GM19351 (cell line): ENCODE measurements around the gene NOP16.
"Not testable (repeated sequence)": the region's sequence is repeated elsewhere in the genome, so short reads cannot be mapped to it uniquely, and the experiment has no call there.

Experiments
- ATAC-seq: cut with Tn5 transposase; IDR thresholded peaks from one replicate; pipeline ENCODE4 v1.9.1; 2021; ENCODE audit warnings: mild to moderate bottlenecking, moderate library complexity; ENCODE audit not compliant: unreplicated experiment

NOP16 gene

DNA sequence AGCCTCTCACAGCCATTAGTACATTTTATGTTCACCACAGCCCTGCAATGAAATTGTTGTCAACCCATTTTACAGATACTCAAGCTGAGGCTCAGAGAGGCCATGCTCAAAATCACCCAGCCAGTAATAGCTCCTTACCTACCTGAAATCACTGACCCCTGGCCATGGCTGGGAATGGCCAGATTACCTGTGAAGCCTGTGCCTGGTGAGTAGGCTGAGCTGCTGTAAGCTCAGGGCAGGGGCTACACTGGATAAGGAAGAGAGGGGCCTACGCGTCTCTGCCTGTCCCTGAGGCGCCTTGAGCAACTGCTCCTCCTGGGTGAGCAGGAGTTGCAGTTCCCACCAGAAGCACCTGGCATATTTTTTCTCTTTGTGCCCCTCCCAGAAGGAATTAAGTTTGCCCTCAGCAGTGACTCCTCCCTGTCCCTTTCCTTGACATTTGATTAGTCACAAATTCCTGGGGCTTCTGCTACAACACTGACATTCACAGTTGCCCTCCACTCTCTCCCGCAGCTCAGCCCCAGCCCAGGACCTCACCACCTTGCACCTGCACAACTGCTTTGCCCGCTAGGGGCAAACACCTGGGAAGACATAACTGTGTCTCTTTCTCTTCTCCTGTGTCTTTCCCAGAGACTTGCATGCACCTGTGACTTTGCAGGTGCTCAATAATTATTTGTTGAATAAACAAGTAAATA, 22.2 kb upstream of the NOP16 start:
- no peak for ATAC-seq

DNA sequence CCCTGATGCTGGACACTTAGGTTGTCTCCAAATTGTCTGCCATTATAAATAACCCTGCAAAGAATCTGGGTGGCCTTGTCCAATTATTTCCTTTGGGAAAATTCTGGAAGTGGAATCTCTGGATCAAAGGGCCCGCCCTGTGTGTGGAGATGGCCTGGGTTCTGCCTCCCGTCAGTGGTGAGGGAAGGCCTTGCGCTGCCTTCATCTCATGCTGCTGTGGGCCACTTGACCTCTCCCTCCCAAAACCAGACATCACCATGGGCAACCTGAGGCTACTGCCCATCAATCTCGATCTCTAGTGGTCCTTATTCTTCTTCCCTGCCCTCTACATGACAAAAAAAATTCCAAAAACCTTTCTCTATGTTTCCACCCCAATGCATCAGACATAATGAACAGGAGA, 21.4 kb upstream of the NOP16 start:
- no peak for ATAC-seq

DNA sequence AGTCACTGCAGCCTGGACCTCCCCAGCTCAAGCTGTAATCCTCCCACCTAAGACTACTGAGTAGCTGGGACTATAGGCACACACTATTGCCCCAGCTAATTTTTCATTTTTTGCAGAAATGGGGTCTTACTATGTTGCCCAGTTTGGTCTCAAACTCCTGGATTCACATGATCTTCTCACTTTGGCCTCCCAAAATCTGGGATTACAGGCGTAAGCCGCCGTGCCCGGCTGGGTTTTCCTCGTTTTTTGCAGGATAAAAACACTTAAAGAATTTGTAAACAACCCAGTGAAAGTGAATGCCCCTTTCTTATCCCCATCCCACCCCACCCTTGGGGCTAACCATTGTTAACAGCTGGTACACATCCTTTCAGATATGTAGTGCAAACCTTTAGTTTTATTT, 20.2 kb upstream of the NOP16 start:
- no peak for ATAC-seq

DNA sequence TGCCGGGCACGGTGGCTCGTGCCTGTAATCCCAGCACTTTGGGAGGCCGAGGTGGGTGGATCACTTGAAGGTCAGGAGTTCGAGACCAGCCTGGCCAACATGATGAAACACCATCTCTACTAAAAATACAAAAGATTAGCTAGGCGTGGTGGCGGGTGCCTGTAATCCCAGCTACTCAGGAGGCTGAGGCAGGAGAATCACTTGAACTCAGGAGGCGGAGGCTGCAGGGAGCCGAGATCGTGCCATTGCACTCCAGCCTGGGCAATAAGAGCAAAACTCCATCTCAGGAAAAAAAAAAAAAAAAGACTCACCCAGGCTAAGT, 19.8 kb upstream of the NOP16 start:
- ATAC-seq: not testable (repeated sequence)

DNA sequence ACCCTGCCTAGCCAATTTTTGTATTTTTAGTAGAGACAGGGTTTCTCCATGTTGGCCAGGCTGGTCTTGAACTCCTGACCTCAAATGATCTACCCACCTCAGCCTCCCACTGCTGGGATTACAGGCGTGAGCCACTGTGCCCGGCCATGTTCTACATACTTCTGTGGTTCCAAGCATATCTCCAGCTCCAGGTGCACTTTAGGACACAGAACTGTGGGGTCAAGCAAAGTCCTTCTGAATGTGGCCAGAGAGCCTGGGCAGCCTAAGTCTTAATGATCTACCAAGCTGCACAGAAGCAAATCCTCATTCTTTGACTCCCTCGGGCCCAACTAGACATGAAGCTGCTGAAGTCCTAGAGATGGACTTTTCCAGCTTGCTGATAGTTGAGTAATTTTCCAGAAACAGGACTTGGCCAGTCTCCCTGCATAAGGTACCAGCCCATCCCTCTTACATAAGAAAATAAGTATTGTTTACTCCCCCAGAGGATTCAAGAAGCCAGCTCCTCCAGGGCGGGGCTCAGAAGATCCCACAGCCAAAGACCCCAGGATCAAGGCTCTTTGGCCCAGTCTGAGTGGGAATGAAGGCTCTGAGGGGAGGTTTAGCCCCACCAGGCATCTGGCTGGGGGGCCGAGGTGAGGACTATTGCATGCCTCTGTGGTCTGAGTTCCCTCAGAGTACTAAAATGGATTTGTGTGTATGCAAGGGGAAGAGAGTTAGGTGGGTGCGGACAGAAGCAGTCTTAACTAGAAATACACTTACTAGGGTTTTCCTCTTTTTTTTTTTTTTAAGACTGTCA, 19.3 kb upstream of the NOP16 start:
- ATAC-seq: no peak

DNA sequence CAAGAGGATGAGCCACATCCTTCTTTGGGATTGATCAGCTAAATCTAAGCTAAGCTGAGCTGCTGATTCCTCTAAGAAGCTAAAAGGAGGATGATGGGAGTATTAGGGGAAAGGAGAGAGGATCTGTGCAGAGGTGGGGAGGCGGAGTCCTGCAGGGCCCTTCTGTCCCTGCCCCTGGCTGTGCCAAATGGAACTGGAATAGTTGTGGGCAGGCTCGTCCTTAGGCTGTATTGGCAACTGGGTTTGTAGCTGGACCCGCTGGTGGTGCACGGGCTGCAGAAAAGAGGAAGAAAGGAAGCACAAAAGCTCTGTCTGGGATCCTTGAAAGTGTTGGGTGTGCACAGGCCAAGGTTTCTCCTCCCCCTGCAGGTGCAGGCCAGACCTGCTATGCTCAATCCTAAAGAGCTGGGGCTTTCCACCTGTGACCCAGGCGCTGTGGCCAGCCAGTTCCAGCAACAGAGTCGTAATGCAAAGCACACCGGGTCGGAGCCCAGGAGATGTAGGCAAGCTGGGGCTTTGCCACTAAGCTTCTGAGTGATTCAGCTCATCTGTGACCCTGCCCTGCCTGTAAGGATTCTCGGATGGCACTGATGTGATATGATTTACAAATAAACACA, 18.1 kb upstream of the NOP16 start:
- no peak for ATAC-seq

DNA sequence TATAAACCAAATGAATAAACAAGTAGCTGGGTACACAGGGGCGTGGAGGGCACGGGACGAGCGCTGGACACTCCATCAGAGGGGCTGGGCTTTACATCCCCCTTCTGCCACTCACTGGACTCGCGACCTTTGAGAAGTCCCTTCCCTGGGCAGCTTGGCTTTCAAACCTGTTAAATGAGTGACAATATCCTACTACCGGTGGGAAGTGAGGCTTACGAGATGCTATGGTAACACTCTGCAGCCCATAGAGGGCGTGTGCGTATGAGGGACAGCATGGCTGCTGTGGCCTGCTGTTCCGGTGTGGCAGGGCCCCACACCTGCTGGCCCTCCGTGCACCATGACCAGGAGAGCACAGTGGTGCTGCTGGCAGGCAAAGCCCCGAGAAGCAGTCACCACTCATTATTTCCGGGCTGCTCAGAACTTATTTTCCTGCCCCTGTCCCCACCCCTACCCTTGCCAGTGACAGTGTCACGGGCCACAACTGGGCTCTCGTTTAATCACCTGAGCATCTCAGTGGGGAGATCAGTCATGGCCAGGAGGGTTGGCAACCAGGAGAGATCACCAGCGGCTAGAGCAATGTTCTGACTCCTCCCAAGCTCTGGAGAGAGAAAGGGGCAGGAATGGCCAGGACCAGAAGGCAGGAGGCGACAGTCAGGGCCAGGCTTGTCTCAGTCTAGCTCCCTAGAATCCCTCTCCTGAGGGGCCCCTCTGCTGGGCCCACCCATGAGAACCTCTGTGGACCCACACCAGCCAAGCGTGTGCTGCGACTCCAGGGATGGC, 17.4 kb upstream of the NOP16 start:
- ATAC-seq: no peak

DNA sequence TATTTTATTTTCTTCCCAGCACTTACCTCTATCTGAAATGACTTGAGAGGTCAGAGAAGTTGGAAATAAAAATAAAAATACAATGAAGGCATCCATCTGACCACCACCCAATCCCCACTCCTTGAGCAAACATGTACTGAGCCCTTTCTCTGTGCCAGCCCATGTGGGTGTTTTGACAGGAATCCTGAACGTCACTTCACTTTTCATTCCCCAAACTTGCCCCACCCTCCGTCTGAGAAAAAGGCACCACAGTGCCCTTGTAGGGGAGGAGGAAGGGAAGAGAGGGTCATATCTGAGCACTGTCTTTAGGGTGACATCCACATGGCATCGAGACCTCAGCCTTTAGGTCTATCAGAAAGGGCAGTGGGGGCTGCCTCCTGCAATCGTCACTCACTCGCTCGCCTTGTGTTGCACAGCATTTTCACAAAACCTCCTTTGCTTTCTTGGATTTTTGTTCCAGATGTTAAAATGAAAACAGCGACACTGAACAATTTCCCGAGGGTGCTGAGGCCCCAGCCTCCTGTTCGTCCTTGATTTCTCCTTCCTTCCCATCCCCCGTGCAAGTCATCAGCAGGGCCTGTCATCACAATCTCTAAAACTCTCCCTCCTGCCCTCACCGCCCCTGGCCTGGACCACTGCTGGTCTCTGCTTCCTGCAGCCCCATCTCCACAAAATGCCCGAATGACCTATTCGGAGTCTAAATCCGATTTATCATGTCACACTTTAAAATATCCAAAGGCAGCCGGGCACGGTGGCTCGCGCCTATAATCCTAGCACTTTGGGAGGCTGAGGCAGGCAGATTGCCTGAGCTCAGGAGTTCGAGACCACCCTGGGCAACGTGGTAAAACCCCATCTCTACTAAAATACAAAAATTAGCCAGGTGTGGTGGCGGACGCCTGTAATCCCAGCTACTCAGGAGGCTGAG, 13.1 kb upstream of the NOP16 start:
- no peak for ATAC-seq

DNA sequence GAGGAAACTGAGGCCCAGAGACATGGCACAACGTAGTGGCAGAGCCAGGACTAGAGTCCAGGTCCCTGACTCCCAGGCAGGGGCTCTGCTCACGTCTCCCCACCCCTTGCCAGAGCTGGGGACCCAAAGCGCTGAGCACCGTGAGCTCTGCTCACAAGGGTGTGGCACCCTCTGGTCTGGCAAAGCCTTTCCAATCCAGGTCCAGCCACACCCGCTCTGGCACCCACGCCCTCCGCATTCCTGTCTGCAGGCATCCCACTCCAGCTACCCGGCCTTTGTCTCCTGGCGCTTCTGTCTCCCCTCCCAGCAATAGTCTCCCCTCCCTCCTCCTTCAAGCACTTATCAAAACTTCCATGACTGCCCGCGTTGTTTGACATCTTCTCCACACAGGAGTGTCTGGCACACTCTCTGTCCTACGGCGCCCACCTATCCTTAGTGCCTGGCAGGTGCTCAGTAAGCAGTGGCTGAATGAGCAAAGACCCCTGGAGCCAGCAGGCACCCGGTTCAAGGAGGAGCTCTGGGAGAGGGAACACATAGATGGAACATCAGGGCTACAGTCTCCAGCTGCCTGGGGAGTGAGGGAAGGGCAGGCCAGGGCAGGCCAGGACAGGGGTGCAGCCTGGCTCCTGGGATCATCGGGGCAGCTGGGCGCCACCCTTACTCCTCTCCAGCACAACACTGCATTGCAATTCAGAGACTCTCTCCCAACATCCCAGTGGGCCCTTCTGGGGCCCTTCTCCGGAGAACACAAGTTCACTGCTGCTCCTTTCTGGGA, 12.2 kb upstream of the NOP16 start:
- ATAC-seq: no peak

DNA sequence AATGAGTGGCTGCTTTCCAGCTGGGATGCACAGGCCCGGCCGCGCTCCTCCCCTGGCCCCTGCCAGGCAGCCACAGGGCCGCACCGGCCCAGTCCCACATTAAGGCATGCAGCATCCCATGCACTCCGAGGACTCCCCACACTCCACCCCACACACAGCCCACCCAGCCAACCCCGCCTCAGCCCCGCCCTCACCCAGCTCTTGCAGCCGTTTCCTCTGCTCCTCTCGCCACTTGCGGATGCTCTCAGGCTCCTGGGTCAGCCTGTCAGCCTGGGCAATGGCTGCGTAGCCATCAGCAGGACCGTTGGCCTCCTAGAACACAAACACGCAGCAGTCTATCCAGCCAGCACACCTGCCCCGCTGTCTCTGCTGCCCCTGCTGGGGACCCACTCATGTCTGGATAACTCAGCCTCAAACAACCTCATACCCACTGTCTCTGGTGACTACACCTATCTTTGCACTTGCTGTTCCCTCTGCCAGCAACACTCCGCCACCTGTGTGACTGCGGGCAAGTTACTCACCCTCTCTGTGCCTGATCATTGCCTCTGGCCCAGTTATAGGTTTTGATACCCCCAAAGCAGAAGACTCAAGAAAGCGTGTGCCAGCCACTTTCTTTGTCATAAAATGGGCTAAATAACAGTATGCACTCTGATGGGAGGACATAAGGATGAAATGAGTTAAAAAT, 9.5 kb upstream of the NOP16 start:
- no peak for ATAC-seq

DNA sequence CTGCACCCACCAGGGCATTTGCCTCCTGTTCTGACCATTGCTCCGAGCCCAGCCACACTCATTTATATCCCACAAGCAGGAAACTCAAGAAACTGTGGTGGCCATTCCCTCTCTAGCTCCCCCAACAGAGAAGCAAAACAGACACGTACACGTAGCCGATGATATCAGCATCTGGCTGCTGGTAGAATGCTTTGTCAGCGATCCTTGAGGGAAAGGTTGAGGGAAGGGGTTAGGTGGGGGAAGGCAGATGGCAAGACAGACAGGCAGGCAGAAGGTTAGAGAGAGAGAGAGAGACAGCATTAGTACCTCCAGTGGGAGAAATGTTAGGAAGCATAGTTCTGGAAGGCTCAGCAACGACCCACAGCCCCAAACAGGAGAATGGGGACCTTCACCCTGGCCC, 7.9 kb upstream of the NOP16 start:
- ATAC-seq: no peak

DNA sequence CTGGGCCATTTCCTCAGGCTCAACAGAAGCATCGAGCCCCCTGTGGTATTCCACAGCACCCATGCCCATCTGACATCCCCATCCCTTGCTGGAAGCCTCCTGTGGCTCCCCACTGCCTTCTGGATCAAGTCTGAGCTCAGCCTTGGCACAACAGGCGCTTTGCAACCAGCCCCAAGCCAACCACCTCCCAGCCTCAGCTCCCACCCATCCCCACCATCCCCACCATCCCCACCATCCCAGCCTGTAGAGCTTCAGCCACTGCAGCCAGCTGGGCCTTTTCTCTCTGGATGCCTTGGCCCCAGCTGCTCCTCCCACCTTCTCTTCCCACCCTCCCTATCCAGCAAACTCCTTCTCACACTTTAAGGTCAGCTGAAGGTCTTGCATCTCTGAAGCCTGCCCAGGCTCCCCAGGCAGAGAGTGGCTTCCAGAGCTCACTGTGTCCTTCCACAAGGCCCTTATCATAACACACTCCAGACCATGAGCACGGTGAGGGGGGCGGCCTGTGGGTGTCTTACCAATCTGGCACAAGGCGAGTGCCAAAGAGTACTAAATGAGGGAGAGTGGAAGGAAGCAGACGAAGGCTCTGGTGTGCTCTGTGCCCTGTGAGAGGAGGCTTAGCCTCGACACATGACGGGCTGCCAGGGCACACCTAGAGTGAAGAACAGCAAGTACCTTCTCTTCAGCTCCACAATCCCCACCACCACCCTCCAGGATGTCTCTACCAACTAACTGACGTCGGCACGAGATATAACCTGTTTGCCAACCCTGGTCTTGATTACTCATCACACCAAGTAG, 6.7 kb upstream of the NOP16 start:
- no peak for ATAC-seq

DNA sequence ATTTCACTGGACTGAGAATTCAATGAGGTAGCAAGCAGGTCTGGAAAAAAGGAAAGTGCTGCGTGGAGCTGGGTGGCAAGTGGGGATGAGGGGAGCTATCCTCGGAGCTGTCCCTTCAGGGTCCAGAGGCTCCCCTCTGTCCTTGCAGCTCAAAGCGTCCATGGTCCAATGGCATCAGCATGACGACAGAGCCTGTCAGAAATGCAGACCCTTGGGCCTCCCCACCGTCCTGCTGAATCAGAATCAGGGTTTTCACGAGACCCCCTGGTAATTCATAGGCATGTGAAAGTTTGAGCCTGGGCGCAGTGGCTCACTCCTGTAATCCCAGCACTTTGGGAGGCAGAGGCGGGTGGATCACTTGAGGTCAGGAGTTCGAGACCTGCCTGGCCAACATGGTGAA, 5.7 kb upstream of the NOP16 start:
- no peak for ATAC-seq

DNA sequence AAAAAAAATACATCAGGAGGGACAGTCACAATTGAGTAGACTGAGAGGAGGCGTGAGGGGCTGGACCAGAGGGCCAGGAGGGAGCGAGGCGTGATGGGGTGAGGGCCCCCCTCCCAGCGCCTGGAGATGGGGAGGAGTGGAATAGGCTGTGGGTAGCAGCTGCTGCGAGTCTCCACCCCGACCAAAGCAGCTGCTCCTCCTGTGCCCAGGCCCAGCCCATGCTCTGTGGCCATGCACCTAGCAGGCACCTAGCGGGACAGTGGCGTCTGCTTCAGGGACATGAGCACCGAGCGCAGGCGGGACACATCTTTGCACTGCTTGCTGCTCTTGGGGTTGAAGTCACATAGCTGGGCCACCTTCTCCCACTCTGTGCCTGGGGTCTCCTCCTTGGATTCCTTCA, 4.1 kb upstream of the NOP16 start:
- ATAC-seq: no peak

DNA sequence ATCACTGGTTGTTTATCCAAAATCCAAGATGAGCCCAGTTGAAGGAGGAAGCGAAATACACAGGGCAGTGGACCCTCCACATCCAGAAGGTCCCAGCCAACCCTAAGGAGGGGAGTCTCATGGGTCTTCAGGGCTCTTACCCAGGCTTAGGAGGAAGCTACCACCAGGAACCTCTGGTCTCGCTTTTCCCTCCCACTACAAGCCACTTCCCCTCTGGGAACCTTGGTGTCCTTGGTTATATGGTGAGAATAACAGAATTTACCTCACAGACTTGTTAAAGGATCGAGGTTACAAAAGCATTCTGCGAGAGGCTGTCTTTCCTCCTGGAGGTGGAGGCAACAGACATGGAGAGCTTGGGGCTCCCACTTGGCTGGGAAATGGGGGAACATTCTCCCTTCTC, 3.6 kb upstream of the NOP16 start:
- no peak for ATAC-seq

DNA sequence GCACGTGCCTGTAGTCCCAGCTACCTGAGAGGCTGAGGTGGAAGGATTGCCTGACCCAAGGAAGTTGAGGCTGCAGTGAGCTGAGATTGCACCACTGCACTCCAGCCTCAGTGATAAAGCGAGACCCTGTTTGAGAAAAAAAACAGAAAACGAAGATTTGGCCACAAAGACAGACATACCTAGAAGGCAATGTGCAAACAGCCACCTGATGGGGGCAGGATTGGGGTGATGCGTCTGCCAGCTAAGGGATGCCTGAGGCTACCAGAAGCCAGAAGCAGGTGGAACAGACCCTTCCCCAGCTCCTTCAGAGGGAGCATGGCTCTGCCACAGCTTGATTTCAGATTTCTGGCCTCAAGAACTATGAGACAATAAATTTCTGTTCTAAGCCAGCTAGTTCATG, 3.1 kb upstream of the NOP16 start:
- no peak for ATAC-seq

DNA sequence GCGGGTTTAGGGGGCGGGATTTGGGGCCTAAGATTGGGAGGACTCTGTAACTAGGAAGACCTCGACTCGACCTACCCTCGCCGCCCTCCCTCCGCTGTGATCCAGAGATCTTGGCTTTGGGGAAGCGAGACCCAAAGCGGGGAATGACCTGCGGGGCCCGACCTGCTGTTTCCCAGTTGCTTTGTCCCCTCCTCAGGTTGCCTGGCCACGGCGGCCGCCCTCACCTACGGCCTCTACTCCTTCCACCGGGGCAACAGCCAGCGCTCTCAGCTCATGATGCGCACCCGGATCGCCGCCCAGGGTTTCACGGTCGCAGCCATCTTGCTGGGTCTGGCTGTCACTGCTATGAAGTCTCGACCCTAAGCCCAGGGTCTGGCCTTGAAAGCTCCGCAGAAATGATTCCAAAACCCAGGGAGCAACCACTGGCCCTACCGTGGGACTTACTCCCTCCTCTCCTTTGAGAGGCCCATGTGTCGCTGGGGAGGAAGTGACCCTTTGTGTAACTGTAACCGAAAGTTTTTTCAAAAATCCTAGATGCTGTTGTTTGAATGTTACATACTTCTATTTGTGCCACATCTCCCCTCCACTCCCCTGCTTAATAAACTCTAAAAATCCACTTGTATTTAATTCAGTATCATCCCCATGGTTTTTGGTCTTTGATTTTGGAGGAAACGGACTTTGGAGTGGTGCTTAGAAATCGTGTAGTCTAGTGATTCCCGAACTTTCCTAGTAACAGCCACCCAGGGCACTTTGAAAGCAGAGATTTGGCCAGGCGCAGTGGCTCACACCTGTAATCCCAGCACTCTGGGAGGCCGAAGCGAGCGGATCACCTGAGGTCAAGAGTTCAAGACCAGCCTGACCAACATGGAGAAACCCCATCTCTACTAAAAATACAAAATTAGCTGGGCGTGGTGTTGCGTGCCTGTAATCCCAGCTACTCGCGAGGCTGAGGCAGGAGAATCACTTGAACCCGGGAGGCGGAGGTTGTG, 1.0 kb upstream of the NOP16 start:
- peak; percentile 37 for ATAC-seq
